Measurements from ENCODE around the gene HOXC11.

HOXC11 gene

DNA sequence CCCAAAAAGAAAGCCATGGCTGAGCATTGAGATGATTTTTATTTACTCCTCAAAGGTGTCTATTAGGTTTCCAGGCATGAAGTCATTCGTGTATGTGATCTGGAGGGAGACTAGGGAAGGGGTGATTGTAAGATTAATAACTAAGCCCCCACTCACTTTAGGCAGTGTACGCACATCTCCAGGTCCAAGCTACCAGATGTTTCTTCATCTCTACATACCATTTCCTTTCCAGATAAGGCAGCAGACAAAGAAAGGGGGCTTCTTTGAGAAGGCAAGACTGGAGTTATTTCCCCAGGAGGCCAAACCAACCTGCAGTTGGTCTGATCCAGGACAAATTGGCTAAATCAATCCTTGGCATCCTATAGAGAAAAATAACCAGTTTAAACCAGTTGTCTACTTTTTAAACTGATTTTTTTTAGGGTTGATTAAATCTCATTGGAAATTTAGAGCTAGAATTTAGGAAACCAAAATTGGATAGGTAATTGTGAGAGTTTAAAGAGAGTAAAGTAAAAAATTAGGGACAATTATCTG lies 30.4 kb upstream of the HOXC11 start:
- no peak for DNase-seq (ENCODE audit: low read depth in 2 of 2)

DNA sequence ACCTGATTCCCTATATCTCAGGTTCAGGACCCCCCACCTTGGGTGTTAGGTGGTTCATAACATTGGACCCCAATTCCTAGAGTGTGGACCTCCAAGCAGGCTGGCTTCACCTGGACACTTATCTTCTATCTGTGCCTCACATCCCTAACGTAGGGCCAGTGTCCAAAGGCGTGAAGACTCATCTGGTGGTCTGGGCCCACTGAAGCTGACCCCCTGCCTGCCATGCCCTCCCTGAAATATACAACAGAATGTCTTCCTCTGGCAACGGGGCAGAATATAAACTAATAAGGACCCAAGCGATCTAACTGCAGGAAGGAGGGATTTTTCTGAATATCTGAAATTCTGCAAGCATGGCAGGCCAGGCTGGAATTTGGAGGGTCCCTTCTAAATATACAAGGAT lies 28.7 kb upstream of the HOXC11 start:
- no peak for DNase-seq (ENCODE audit: low read depth in 2 of 2)

- no peak for DNase-seq (ENCODE audit: low read depth in 2 of 2)
These were observed 27.7 kb upstream of the HOXC11 start for GRCh38 chr12:53944907-53945847.

DNA sequence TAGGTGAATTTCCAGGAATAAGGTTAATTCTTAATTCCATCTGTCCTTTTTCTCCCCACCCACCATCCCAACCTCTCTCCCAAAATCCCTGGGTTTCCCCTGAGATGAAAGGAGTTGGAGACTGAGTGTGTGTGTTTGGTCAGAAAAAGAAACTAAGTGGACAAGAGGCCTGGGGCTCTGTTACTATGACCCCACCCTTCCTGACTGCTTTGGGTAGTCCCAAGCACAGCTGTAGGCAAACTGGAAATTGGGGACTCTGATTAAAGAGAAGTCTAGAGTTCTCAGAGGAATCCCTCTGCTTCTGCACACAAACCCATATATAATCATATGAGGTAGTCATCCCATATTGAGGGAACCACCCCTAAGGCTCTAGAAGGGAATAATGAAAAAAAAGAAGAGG lies 25.2 kb upstream of the HOXC11 start:
- no peak for DNase-seq (ENCODE audit: low read depth in 2 of 2)

- DNase-seq (ENCODE audit: low read depth in 2 of 2): no peak
These were observed 24.0 kb upstream of the HOXC11 start for GRCh38 chr12:53948650-53949593.

DNA sequence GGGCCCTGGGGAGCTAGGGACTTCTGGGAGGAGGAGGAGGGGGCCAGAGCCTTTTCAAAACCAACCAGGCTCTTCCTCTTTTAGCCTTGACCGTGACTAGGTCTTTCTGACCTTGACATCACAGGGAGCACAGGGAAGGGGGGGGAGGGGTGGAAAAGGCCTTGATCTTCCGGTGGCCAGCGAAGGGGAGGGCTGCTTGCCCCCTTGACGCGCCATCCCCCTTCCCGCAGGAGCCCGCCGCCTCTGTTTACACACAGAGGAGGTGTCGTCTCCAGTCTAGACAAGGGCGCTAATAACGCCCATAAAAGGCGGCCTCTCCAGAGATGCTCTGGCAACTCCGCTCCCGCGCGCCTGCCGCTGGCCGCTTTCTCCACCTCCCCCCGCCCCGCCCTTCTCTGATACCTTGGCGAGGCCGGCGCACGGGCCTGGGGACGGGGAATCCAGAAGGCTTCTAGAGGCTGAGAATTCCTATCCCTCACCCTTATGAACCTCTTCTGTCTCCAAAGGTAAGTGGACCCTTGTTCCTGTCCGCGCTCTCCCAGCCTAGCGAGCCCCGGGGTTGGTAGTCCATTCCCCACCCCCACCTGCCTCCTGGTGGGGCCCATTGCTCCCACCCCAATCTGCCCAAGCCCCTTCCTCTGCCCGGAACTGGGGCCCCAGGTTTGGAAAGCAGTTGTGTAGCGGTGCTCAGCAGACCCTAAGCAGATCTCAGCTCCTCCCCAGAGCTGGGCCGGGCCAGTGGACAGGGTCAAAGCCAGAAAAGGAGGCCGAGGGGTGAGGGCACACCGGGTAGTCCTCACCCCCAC lies 23.1 kb upstream of the HOXC11 start:
- DNase-seq (ENCODE audit: low read depth in 2 of 2): no peak

DNA sequence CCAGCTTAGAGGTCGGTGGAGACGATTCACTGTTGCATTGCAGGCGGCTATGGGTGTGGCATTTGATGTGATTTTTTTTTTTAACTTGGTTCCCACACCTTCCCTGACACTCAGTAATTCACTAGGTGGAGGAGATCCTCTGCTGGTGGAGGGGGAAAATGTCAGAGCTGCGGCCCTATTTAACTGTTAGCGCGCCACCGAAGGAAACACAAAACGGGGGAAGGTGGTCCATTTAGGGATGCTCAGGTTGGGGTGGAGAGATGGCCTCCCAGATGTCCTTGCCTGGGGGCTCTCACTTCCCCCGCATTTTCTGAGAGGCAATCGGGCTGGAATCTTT lies 22.5 kb upstream of the HOXC11 start:
- no peak for DNase-seq (ENCODE audit: low read depth in 2 of 2)

GRCh38 chr12:53950789-53951576 lies 21.9 kb upstream of the HOXC11 start:
- DNase-seq (ENCODE audit: low read depth in 2 of 2): no peak

GRCh38 chr12:53951577-53952334 lies 21.2 kb upstream of the HOXC11 start:
- no peak for DNase-seq (ENCODE audit: low read depth in 2 of 2)

DNA sequence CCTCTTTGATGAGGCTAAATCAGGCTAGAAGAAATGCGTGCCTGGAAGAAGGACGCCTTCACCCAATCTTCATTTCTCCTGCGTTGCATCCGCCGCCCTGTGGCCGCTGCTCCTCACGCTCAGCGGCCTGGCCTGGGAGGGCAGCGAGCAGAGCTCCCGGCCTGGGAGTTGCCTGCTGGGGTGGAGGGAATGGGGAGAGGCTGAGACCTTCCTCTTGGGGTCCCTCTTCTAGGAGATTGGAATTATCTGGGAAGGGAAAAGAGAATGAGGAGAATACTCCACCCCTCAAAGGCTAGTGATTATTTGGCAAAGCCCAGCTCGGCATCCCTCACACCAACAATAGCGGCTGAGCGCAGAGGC lies 20.6 kb upstream of the HOXC11 start:
- DNase-seq (ENCODE audit: low read depth in 2 of 2): no peak

- DNase-seq (ENCODE audit: low read depth in 2 of 2): no peak
These were observed 19.8 kb upstream of the HOXC11 start for GRCh38 chr12:53952871-53953734.

DNA sequence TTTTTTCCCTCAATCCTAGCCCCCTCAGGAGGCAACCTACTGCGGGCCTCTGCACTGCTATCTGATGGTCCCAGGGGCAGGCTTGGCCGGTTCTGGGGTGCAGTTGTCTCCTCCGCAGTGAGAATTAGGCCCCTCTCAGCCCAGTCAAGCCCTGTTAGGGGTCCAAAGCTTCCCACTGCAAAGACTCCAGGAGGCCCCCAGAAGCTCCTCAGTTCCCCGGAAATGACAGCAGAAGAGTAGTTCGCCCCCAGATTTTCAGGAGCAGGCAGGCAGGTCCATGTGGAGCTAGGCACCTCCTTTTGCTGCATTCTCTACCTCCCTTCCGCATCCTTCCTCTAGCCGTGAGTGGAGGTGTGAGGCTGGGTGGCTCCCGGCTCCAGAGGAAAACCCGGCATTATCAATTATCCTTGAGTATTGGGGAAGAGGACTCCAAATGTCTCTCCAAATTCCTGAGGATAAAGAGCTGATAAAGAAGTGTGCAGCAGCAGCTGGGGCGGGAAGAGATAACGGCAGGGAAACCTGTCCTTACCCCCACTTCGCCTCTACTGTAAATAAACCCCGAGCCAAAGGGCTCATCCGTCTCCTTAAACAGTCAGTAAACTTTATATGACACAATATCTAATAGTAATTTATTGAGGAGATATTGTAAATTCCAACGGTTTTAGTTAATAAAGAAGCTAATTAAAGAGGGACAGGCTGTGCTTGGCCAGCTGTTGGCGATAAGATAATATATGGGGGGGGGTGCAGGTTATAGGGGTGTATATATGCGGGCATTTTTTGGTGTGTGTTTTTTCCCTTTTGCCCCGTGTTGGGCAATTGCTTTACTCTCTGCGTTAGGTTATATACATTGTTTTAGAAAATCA lies 18.9 kb upstream of the HOXC11 start:
- no peak for DNase-seq (ENCODE audit: low read depth in 2 of 2)

DNA sequence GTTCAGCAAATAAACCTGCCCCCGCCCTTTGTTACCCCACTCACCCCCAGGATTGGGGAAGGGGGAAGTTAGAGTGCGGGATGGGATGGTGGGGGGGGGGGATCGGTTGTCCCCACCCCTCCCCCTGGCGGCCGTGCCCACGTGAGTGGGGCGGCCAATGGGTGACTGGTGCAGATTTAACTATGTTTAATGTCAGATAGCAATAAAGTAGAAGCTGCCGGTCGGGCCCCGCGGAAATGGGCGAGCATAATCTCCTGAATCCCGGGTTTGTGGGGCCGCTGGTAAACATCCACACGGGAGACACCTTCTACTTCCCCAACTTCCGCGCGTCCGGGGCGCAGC lies 18.3 kb upstream of the HOXC11 start, which contains the start of gene HOXC12:
Gene HOXC12 (plus strand): TSS at position 210 of the 342 bp plus-strand sequence. CDS start 27 bp downstream, at position 237.
- no peak for DNase-seq (ENCODE audit: low read depth in 2 of 2)

- DNase-seq (ENCODE audit: low read depth in 2 of 2): no peak
These were observed 17.7 kb upstream of the HOXC11 start for GRCh38 chr12:53955036-53955775.

DNA sequence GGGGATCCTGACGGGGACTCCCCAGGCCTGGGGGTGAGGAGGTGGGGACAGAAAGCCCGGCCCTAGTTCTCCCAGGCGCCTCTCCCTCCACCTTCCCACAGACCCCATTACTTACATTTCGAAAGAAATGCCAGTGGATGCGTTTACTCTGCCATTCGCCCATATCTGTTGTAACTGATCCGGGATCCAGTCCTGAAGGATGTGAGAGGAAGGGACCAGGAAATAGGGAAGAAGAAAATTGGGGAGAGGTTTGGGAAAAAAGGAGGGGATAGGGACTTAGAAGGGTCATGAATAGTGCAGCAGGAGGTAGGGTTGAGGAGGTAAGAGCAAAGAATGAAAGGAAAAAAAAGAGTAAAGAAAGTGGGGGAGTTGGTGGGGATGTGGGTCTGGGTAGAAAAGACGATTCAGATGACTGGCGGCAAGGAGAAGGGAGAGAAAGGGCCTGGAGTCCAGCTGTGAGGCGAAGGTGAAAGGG lies 17.1 kb upstream of the HOXC11 start:
- DNase-seq (ENCODE audit: low read depth in 2 of 2): no peak

GRCh38 chr12:53956251-53956887 lies 16.6 kb upstream of the HOXC11 start:
- no peak for DNase-seq (ENCODE audit: low read depth in 2 of 2)
